GM10266 (cell line): ENCODE results near the gene KCNQ5.

Source experiments
- DNase-seq: peaks from one replicate; pipeline ENCODE4 v3.0.0; 2012; ENCODE audit errors: extremely low spot score
- CTCF ChIP-seq: IDR thresholded peaks from 2 replicates; pipeline ENCODE4 v1.5.1; 2012; ENCODE audit warnings: mild to moderate bottlenecking, low read depth; ENCODE audit not compliant: control insufficient read depth, insufficient read depth; ENCODE audit errors: missing control alignments

Gene KCNQ5

GRCh38 chr6:72810571-72811280 lies 188.9 kb downstream of the KCNQ5 start:
- no peak for DNase-seq
- TF ChIP-seq CTCF = no peak

- TF ChIP-seq CTCF = no peak
- no peak for DNase-seq
Measured at GRCh38 chr6:72811971-72812421, 190.1 kb downstream of the KCNQ5 start.

GRCh38 chr6:72813807-72814596 lies 192.1 kb downstream of the KCNQ5 start:
- no peak for TF ChIP-seq CTCF
- no peak for DNase-seq

GRCh38 chr6:72816022-72816421 lies 194.2 kb downstream of the KCNQ5 start:
- no peak for TF ChIP-seq CTCF
- DNase-seq = no peak

DNA sequence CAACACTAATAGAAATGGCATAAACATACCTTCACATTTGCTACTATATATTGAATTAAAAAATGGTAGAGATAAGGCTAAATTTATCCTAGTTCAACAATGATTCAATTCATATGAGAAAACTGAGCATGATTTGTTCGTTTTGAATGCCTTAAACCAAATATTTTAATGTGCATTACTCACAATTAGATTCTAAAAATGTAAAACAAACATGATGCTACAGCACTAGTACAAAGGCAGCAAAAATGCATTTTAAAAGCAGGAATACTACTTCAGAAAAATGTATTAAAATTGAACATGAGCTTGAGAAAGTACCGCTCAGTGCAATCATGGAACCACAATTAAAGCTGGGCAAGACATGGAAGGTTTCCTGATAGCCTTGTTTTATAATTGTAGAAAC lies 195.3 kb downstream of the KCNQ5 start:
- DNase-seq = no peak
- TF ChIP-seq CTCF = no peak

- no peak for TF ChIP-seq CTCF
- DNase-seq = no peak
Measured at GRCh38 chr6:72819609-72820008, 197.7 kb downstream of the KCNQ5 start.

GRCh38 chr6:72820153-72820552 lies 198.3 kb downstream of the KCNQ5 start:
- no peak for TF ChIP-seq CTCF
- no peak for DNase-seq
